IMR-90 (cell line): ENCODE data around the gene CATSPERZ. TPM values are rescaled to one million over a fixed set of nuclear protein-coding genes. Genes with fewer than 3 reads are reported as not detected.

Source experiments
- CEBPB ChIP-seq: IDR thresholded peaks from 2 replicates; pipeline ENCODE4 v1.6.1; 2012; ENCODE audit warnings: low read depth, low read length, improper control_type of control experiment
- polyA plus RNA-seq, 3 experiments: library from polyadenylated mRNA; depleted of rRNA; stranded (reverse); fragments of >200 nt; gene quantifications; 2 replicates each; pipeline ENCODE4 v1.2.3, GENCODE V29; 2012; ENCODE audit warnings: low replicate concordance in 1 of 3
- total RNA-seq: library from RNA; depleted of rRNA; stranded (reverse); fragments of >200 nt; gene quantifications from 2 replicates; pipeline ENCODE4 v1.2.3, GENCODE V29; 2012
- TF ChIP-seq, protein P1 (sequence below): conservative IDR thresholded peaks from 2 replicates; pipeline ENCODE4 v1.5.1; 2012; ENCODE audit warnings: mild to moderate bottlenecking, low read depth, low read length, improper control_type of control experiment

Gene CATSPERZ
- total and polyA plus RNA-seq, 2 of the 4 experiments (the other 2 are of a cell fraction): not detected

DNA sequence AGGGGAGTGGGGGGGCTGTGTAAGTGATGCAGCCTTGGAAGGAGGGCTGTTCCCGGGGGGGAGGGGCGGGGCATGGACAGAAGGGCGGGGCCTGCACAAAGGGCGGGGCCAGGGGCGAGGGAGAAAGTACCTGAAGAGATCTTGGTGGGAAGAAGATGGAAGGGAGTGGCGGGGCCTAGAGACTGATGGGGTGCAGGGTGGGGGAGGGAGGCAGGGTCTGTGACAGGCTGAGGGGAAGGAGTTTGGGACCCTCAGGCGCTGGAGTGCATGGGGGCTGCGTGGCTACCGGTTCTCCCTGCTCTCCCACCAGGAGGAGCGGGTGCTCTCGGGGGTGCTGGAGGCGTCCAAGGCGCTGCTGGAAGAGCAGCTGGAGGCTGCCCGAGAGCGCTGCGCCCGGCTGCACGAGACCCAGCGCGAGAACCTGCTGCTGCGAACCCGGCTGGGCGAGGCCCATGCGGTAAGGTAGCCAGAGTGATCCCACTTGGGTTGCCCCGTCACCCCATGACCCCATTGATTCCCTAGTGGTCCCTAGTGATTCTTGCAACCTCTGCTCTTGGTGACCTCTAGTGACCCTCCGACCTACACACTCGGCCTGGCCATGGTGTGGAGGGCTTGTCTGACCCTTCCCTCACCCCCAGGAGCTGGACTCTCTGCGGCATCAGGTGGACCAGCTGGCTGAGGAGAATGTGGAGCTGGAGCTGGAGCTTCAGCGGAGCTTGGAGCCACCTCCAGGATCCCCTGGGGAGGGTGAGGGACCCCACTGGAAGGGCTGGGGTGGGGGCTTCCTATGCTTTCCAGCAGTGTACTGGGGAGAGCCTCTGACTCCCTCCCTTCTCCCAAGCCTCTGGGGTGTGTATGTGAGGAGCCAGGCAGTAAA, 42.9 kb downstream of the CATSPERZ start (continued):
- TF ChIP-seq, protein P1, sequence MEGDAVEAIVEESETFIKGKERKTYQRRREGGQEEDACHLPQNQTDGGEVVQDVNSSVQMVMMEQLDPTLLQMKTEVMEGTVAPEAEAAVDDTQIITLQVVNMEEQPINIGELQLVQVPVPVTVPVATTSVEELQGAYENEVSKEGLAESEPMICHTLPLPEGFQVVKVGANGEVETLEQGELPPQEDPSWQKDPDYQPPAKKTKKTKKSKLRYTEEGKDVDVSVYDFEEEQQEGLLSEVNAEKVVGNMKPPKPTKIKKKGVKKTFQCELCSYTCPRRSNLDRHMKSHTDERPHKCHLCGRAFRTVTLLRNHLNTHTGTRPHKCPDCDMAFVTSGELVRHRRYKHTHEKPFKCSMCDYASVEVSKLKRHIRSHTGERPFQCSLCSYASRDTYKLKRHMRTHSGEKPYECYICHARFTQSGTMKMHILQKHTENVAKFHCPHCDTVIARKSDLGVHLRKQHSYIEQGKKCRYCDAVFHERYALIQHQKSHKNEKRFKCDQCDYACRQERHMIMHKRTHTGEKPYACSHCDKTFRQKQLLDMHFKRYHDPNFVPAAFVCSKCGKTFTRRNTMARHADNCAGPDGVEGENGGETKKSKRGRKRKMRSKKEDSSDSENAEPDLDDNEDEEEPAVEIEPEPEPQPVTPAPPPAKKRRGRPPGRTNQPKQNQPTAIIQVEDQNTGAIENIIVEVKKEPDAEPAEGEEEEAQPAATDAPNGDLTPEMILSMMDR: no peak
- TF ChIP-seq CEBPB: no peak
